Erythroblast (primary cell): ENCODE measurements around the gene GLIS1.

Source experiments
- GATA1 ChIP-seq: IDR thresholded peaks from 2 replicates; pipeline ENCODE4 v1.6.1; 2011; ENCODE audit warnings: low read depth, mild to moderate bottlenecking, control low read depth, low read length, moderate library complexity
- POLR2A ChIP-seq: IDR thresholded peaks from 2 replicates; pipeline ENCODE4 v1.6.1; 2011; ENCODE audit warnings: mild to moderate bottlenecking, low read length

- TF ChIP-seq POLR2A (no peak), GATA1 (no peak)
Observed at GRCh38 chr1:53732409-53732808, 6.6 kb downstream of the GLIS1 start.
